ENCODE measurements around the gene COX7C.

COX7C gene

DNA sequence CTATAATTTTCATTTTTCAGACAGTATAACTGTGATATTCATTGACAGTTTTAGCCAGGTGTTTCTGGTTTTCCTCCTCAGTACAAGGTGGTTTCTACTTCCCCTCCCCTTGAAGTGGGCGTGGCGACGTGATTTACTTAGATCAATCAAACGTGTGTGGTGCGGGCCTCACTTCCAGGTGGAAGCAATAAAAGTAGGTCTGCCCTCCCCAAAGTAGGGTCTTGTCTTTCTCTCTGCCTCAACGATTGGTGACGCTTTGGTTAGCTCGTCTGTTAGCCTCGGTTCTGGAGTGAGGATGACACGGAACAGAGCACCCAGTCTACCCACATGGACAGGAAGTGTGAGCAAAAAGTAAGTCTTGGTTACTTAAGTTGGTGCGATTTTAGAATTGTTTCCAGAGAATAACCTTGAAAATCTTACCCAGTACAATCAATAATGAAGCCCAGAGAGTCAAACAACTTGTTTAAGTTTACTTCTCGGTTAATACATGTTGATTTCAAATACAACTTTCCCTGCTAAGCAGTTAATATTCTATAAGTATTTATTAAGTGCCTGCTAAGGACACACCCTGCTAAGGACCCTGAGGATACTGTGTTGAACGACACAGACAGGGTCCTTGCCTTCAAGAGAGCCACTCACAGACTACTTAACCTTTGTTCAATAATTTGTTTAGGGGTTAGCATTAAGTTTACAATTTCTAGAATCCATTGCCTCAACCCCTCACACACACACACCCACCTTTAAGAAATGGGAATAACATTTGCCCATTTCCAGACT is 48.4 kb downstream of the COX7C start:
- no peak for DNase-seq

GRCh38 chr5:86666981-86667380 is 49.2 kb downstream of the COX7C start:
- no peak for DNase-seq
